ENCODE results near the gene MYPN.

Gene MYPN

DNA sequence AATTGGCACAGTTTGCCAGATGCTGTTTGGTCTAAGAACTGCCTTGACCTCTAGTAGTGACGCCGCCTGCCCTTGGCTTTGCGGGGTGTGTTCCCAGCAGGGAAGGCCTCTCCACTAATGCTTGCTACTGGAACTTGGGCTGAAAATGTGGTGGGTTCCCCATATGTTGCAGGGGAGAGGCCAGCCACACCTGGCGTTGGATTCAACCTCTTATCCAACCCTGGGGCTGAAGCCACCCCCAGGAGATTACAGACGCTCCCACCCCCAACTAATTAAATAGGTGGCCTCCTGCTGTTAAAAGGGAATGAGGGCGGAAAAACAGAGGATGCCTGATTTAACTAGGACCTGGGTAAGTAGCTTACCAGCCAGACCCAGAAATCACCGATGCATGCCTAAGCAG lies 141.9 kb downstream of the MYPN start:
- Mint-ChIP-seq H3K4me3 (no peak overlapping the region), H3K27ac (no peak overlapping the region), H3K9me3 (no peaks in the 10 kb centered on the region), H3K36me3 (ENCODE audit: low read depth) (no peaks in the 10 kb centered on the region), H3K27me3 (ENCODE audit: low read depth, poor library complexity) (peaks cover 48% of the 10 kb centered on the region), H3K4me1 (peaks cover 37% of the 10 kb centered on the region)
- no peak for TF ChIP-seq CTCF (IDR thresholded peaks at IDR 0.05)
- DNase-seq = no peak

DNA sequence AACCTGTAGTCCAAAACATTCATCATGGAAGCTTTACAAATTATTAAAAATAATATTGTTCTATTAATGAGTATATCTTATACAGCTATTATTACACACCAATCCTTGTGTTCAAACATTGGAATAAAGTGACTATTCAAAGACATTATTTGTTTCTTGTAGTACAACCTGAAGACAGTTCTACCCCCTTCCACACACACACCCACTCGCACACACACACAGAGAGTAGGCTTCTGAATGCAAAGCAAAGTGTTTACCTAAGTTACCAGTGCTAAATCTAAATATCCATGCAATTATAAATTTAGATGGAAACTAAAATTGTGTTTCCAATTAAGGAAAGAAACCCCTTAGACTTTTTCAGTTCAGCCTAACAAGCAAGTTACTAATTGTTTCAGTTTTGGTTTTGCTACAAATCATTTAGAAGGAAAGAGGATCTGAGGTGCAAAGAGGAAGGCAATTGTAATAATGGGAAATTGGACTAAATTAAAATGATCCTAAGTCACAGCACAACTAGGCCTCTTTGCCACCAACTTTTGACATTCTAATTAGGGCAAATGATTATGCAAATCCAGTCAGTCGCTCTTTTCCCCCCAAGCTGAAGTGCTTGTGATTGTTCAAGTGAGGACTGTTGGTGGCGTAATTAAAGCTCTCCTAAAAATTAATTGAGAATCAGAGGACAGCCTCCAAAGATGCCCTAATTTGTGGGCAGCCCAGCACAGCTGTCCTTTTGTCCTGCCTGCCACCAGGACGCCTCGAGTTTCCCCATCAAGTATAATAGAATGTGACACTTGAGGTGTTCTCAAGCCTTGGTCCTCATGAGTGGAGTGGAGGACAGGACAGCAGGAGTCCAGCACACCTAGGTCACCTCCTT lies 142.6 kb downstream of the MYPN start:
- no peak for DNase-seq
- Mint-ChIP-seq H3K27ac (no peak overlapping the region), H3K4me3 (no peak overlapping the region), H3K36me3 (ENCODE audit: low read depth) (no peaks in the 10 kb centered on the region), H3K9me3 (no peaks in the 10 kb centered on the region), H3K27me3 (ENCODE audit: low read depth, poor library complexity) (peaks cover 52% of the 10 kb centered on the region), H3K4me1 (peaks cover 37% of the 10 kb centered on the region)
- no peak for TF ChIP-seq CTCF (IDR thresholded peaks at IDR 0.05)

DNA sequence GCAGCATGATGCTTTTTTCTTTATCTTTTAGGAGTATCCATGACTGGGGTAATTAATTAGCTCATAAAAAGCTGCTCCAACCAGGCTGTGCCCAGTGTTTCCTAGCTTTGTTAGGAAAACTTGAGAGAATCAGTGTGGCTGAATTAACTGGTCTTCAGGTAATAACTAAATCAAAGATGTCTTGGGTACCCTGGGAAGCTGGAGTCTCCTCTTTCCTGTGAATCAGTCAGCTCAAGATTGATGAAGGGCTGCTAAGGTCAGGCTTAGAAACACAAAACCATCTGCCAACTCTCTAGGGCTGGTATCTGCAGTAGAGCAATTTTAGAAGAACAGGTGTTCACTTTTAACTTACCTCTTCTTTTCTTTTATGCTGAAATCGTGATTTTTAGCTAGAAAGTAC lies 144.1 kb downstream of the MYPN start:
- no peak for DNase-seq
- Mint-ChIP-seq H3K4me3 (no peak overlapping the region), H3K9me3 (no peaks in the 10 kb centered on the region), H3K4me1 (peaks cover 37% of the 10 kb centered on the region), H3K27me3 (ENCODE audit: low read depth, poor library complexity) (peaks cover 46% of the 10 kb centered on the region), H3K36me3 (ENCODE audit: low read depth) (no peaks in the 10 kb centered on the region), H3K27ac (no peak overlapping the region)
- no peak for TF ChIP-seq CTCF (IDR thresholded peaks at IDR 0.05)

- no peaks in the 10 kb centered on the region for H3K36me3 Mint-ChIP-seq (ENCODE audit: low read depth)
- H3K4me3 Mint-ChIP-seq = no peak overlapping the region
- H3K9me3 Mint-ChIP-seq = peaks cover 25% of the 10 kb centered on the region
- H3K27me3 Mint-ChIP-seq (ENCODE audit: low read depth, poor library complexity) = peaks cover 25% of the 10 kb centered on the region
- no peak for DNase-seq
- peaks cover 9% of the 10 kb centered on the region for H3K4me1 Mint-ChIP-seq
- TF ChIP-seq CTCF (IDR thresholded peaks at IDR 0.05) = no peak
- peak overlapping the region; percentile 24 for H3K27ac Mint-ChIP-seq
These were observed 152.0 kb downstream of the MYPN start for GRCh38 chr10:68261132-68261856.

All from nephron progenitor cell (in vitro differentiated cells).